ENCODE data around the gene NUDCD3. TPM values are rescaled to one million over a fixed set of nuclear protein-coding genes. Genes with fewer than 3 reads are reported as not detected.

Gene NUDCD3
- total RNA-seq, 1 donor from 2014 or later, result 35.4 TPM

GRCh38 chr7:44538798-44539668, 48.6 kb upstream of the NUDCD3 start:
- Histone ChIP-seq H3K4me2 (no peak overlapping the region), H3K36me3 (no peaks in the 10 kb centered on the region), H3K27ac (no peak overlapping the region), H2AFZ (replicated peaks) (no peak overlapping the region), H3F3A (ENCODE audit: low read depth) (no peaks in the 10 kb centered on the region), H3K9ac (no peak overlapping the region), H3K4me3 (no peak overlapping the region), H3K4me1 (no peaks in the 10 kb centered on the region), H3K9me3 (ENCODE audit: low read depth) (no peaks in the 10 kb centered on the region), H3K27me3 (no peaks in the 10 kb centered on the region), H3K79me2 (ENCODE audit: low read depth) (no peaks in the 10 kb centered on the region), H4K20me1 (ENCODE audit: low read depth) (no peaks in the 10 kb centered on the region)
- Mint-ChIP-seq H3K4me1 (no peaks in the 10 kb centered on the region), H3K27me3 (ENCODE audit: insufficient read depth, low read depth) (peaks cover 2% of the 10 kb centered on the region), H3K9me3 (no peaks in the 10 kb centered on the region), H3K4me3 (no peak overlapping the region), H3K36me3 (no peaks in the 10 kb centered on the region), H3K27ac (no peak overlapping the region)
- DNase-seq (ENCODE audit: low spot score), result no peak
- TF ChIP-seq EZH2phosphoT487 (IDR thresholded peaks at IDR 0.05) (no peak), CTCF (IDR thresholded peaks at IDR 0.05) (no peak), EZH2 (IDR thresholded peaks at IDR 0.05) (no peak)

- DNase-seq (ENCODE audit: low spot score), result no peak
Measured at GRCh38 chr7:44538093-44538797, 47.8 kb upstream of the NUDCD3 start.

GRCh38 chr7:44537442-44537841, 47.0 kb upstream of the NUDCD3 start:
- no peak overlapping the region for H3K27ac ChIP-seq
- no peaks in the 10 kb centered on the region for H3K9me3 ChIP-seq (ENCODE audit: low read depth)
- no peaks in the 10 kb centered on the region for H3K79me2 ChIP-seq (ENCODE audit: low read depth)
- Mint-ChIP-seq H3K9me3 (no peaks in the 10 kb centered on the region), H3K4me3 (no peak overlapping the region), H3K27ac (no peak overlapping the region), H3K27me3 (ENCODE audit: insufficient read depth, low read depth) (peaks cover 4% of the 10 kb centered on the region), H3K4me1 (no peaks in the 10 kb centered on the region), H3K36me3 (no peaks in the 10 kb centered on the region)
- H3K4me3 ChIP-seq, result no peak overlapping the region
- DNase-seq (ENCODE audit: low spot score), result no peak
- H3K27me3 ChIP-seq, result no peaks in the 10 kb centered on the region
- no peaks in the 10 kb centered on the region for H4K20me1 ChIP-seq (ENCODE audit: low read depth)
- H3F3A ChIP-seq (ENCODE audit: low read depth), result no peaks in the 10 kb centered on the region
- TF ChIP-seq CTCF (IDR thresholded peaks at IDR 0.05) (no peak), EZH2phosphoT487 (IDR thresholded peaks at IDR 0.05) (no peak), EZH2 (IDR thresholded peaks at IDR 0.05) (no peak)
- H2AFZ ChIP-seq (replicated peaks), result no peak overlapping the region
- H3K36me3 ChIP-seq, result no peaks in the 10 kb centered on the region
- no peak overlapping the region for H3K4me2 ChIP-seq
- no peak overlapping the region for H3K9ac ChIP-seq
- H3K4me1 ChIP-seq, result no peaks in the 10 kb centered on the region

More at GRCh38 chr7:44538093-44538797, 47.8 kb upstream of the NUDCD3 start:
- H3K9me3 ChIP-seq (ENCODE audit: low read depth), result no peaks in the 10 kb centered on the region
- Mint-ChIP-seq H3K9me3 (no peaks in the 10 kb centered on the region), H3K27me3 (ENCODE audit: insufficient read depth, low read depth) (peaks cover 2% of the 10 kb centered on the region), H3K4me3 (no peak overlapping the region), H3K36me3 (no peaks in the 10 kb centered on the region), H3K27ac (no peak overlapping the region), H3K4me1 (no peaks in the 10 kb centered on the region)
- TF ChIP-seq EZH2 (IDR thresholded peaks at IDR 0.05) (no peak), EZH2phosphoT487 (IDR thresholded peaks at IDR 0.05) (no peak), CTCF (IDR thresholded peaks at IDR 0.05) (no peak)
- H3K79me2 ChIP-seq (ENCODE audit: low read depth), result no peaks in the 10 kb centered on the region
- H3K36me3 ChIP-seq, result no peaks in the 10 kb centered on the region
- H4K20me1 ChIP-seq (ENCODE audit: low read depth), result no peaks in the 10 kb centered on the region
- H3F3A ChIP-seq (ENCODE audit: low read depth), result no peaks in the 10 kb centered on the region
- H3K4me3 ChIP-seq, result no peak overlapping the region
- H3K27ac ChIP-seq, result no peak overlapping the region
- H3K9ac ChIP-seq, result no peak overlapping the region
- H3K27me3 ChIP-seq, result no peaks in the 10 kb centered on the region
- no peaks in the 10 kb centered on the region for H3K4me1 ChIP-seq
- no peak overlapping the region for H2AFZ ChIP-seq (replicated peaks)
- H3K4me2 ChIP-seq, result no peak overlapping the region
